SK-N-SH treated with all-trans-retinoic acid at 6 μM for 48 hours (cell line): Measurements from ENCODE around the gene MAML2.

Experiments
- ARNTL ChIP-seq: fragments of 450-650 bp; formaldehyde crosslinking; IDR thresholded peaks from 2 replicates; pipeline ENCODE4 v1.5.0; 2020; ENCODE audit warnings: low read depth, mild to moderate bottlenecking, moderate library complexity, borderline replicate concordance
- CSDC2 ChIP-seq: fragments of 250-450 bp; sonication (Bioruptor Pico); IDR thresholded peaks from 2 replicates; pipeline ENCODE4 v1.5.0; 2020; ENCODE audit warnings: mild to moderate bottlenecking, moderate library complexity
- CSRNP3 ChIP-seq: fragments of 250-450 bp; sonication (Bioruptor Pico); IDR thresholded peaks from 2 replicates; pipeline ENCODE4 v1.5.1; 2021; ENCODE audit warnings: mild to moderate bottlenecking, moderate library complexity
- ESRRG ChIP-seq: fragments of 250-450 bp; sonication (Bioruptor Pico); IDR thresholded peaks from 2 replicates; pipeline ENCODE4 v1.6.1; 2021; ENCODE audit warnings: mild to moderate bottlenecking
- ISL1 ChIP-seq: fragments of 250-450 bp; sonication (Bioruptor Pico); IDR thresholded peaks from 2 replicates; pipeline ENCODE4 v2.1.2; 2022; ENCODE audit warnings: mild to moderate bottlenecking, moderate library complexity
- OSR1 ChIP-seq: fragments of 250-450 bp; sonication (Bioruptor Pico); IDR thresholded peaks from 2 replicates; pipeline ENCODE4 v1.8.0; 2022; ENCODE audit warnings: moderate library complexity, mild to moderate bottlenecking, inconsistent platforms
- PATZ1 ChIP-seq: fragments of 250-450 bp; sonication (Bioruptor Pico); IDR thresholded peaks from 2 replicates; pipeline ENCODE4 v1.8.0; 2020; ENCODE audit warnings: mild to moderate bottlenecking, moderate library complexity, borderline replicate concordance
- RARB ChIP-seq: fragments of 250-450 bp; sonication (Bioruptor Pico); IDR thresholded peaks from 2 replicates; pipeline ENCODE4 v1.8.0; 2021; ENCODE audit warnings: mild to moderate bottlenecking, moderate library complexity
- TOX ChIP-seq: fragments of 250-450 bp; sonication (Bioruptor Pico); IDR thresholded peaks from 2 replicates; pipeline ENCODE4 v1.8.0; 2021; ENCODE audit warnings: mild to moderate bottlenecking, moderate library complexity, borderline replicate concordance
- TSHZ2 ChIP-seq: fragments of 250-450 bp; sonication (Bioruptor Pico); IDR thresholded peaks from 2 replicates; pipeline ENCODE4 v1.5.0; 2020; ENCODE audit warnings: mild to moderate bottlenecking, moderate library complexity
- ZNF565 ChIP-seq: fragments of 450-650 bp; formaldehyde crosslinking; conservative IDR thresholded peaks from 2 replicates; pipeline ENCODE4 v1.5.0; 2020; ENCODE audit warnings: low read depth, mild to moderate bottlenecking, moderate library complexity
- ZNF8 ChIP-seq: fragments of 450-650 bp; formaldehyde crosslinking; IDR thresholded peaks from 2 replicates; pipeline ENCODE4 v1.5.0; 2020; ENCODE audit warnings: mild to moderate bottlenecking, moderate library complexity

GRCh38 chr11:96284917-96285316 lies 58.1 kb downstream of the MAML2 start:
- TF ChIP-seq TOX (CRISPR knock-in tag), result no peak
- no peak for TF ChIP-seq ARNTL (CRISPR knock-in tag)
- TF ChIP-seq PATZ1 (CRISPR knock-in tag), result no peak
- no peak for TF ChIP-seq CSDC2 (CRISPR knock-in tag)
- TF ChIP-seq TSHZ2 (CRISPR knock-in tag), result no peak
- no peak for TF ChIP-seq RARB (CRISPR knock-in tag)
- TF ChIP-seq ESRRG, result no peak
- TF ChIP-seq ZNF565 (CRISPR knock-in tag), result no peak
- TF ChIP-seq ISL1 (CRISPR knock-in tag), result no peak
- TF ChIP-seq CSRNP3 (CRISPR knock-in tag), result no peak
- no peak for TF ChIP-seq OSR1 (CRISPR knock-in tag)
- no peak for TF ChIP-seq ZNF8 (CRISPR knock-in tag)
